HL-60 (cell line): ENCODE results near the gene SSR2.
"Not testable (repeated sequence)": the region's sequence is repeated elsewhere in the genome, so short reads cannot be mapped to it uniquely, and the experiment has no call there.

ENCODE experiments used
- DNase-seq, 2 experiments: peaks; one replicate each; pipeline ENCODE4 v3.0.0-alpha.2; 2010 to 2020; ENCODE audit warnings: low read depth in 1 of 2, low spot score in 1 of 2
- H3K27ac ChIP-seq: fragments of 250-450 bp; sonication (Bioruptor Pico); replicated peaks from 2 replicates; pipeline ENCODE4 v1.5.1; 2020; ENCODE audit warnings: mild to moderate bottlenecking, moderate library complexity
- H3K27me3 ChIP-seq: fragments of 250-450 bp; sonication (Bioruptor Pico); 2 replicates; pipeline ENCODE4 v1.5.1; 2021; ENCODE audit warnings: mild to moderate bottlenecking, moderate library complexity; ENCODE audit not compliant: insufficient read depth, poor library complexity, severe bottlenecking
- H3K4me3 ChIP-seq: replicated peaks from 2 replicates; pipeline ENCODE4 v1.5.1; 2011; ENCODE audit warnings: mild to moderate bottlenecking, control low read depth, low read length; ENCODE audit not compliant: insufficient read depth
- CTCF ChIP-seq: IDR thresholded peaks from one replicate; pipeline ENCODE4 v1.5.1; 2011; ENCODE audit warnings: low read length, control low read depth, inconsistent platforms; ENCODE audit not compliant: insufficient read depth
- GABPA ChIP-seq: IDR thresholded peaks from 2 replicates; pipeline ENCODE4 v1.6.1; 2012; ENCODE audit warnings: low read depth
- POLR2AphosphoS5 ChIP-seq: IDR thresholded peaks from 2 replicates; pipeline ENCODE4 v1.6.1; 2012; ENCODE audit warnings: low read depth
- SPI1 ChIP-seq: IDR thresholded peaks from 2 replicates; pipeline ENCODE4 v1.6.1; 2012; ENCODE audit warnings: low read depth, mild to moderate bottlenecking, borderline replicate concordance
- TF ChIP-seq, protein P1 (sequence below): IDR thresholded peaks from 2 replicates; pipeline ENCODE4 v1.6.1; 2012; ENCODE audit warnings: low read depth; ENCODE audit not compliant: insufficient replicate concordance

Gene SSR2

DNA sequence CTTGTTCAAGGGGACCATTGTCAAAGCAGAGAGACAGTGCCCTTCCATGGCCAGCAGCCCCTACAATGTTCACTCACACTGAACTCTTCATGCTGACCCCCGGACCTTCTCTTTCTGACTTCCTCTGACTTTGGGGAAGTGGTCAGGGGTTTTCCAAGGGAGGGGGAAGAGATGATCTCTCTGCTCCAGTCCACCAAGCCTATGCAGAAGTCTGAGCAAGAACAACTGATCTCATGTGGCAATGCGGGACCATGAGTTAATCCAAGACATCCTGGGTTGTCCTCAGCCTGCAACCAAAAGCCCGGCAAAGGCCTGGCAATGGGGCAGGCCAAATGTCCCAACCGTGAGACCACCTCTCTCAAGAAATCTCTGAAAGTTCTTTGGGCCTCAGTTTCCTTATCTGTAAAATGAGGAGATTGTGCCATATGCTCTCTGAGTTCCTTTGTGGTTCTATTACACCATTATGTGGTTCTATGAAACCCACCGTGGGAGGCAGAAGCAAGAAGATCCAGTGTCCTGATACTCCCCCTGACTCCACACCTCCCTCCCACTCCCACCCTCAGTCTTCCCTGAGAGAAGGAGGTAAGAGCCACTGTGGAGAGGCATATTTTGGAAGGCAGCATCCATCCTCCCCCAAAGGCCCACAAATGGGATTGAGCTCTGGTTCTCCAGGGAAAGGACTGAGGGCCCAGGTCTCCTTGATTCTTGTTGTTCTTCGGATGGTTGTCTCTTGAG lies 30.6 kb downstream of the SSR2 start:
- Histone ChIP-seq H3K4me3 (no peak overlapping the region), H3K27ac (peak overlapping the region; percentile 62), H3K27me3 (no peaks in the 10 kb centered on the region)
- TF ChIP-seq SPI1 (peak; percentile 97), CTCF (no peak)
- peak in 1 of 2 experiments; percentile 86 for DNase-seq

DNA sequence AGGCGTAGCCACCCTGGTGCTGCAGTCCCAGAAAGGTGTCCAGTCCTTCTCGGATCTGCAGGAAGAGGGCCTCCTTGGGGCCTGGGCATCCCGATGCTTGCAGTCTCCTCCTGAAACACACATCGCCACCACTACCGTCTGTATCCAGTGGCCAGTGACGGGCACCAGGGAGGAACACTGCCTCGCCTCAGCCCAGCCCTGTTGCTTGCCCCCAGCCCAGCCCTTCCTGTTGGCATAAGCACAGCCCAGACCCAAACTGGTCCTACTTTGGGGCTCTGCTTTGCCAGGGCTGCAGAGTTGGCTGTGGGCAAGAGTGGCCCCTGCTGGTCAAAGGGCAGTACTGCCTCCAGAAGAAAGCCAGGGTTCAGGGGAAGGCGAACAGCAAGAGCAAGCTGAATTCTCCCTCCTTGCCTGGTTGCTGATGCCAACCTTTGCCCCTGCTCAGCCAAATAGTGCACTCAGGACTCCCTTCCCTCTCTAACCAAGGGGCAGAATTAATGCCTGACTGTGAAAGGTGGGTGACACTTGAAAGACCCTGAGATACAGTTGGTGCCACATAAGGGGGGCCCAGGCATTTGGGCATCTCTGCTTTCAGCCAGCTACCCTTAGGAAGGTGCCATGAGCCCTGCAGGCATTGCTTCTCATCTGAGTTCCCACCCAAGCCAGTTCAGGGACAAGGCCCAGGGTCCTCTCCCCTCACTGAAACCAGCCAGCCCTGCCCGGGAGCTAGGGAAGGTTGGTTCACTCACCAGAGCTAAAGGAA lies 31.3 kb downstream of the SSR2 start:
- Histone ChIP-seq H3K4me3 (no peak overlapping the region), H3K27ac (peak overlapping the region; percentile 62), H3K27me3 (no peaks in the 10 kb centered on the region)
- TF ChIP-seq POLR2AphosphoS5 (0 out of 2 replicates have a peak, but pooled peaks have one; percentile 8), GABPA (no peak), CTCF (peak; percentile 99), SPI1 (no peak)
- TF ChIP-seq, protein P1, sequence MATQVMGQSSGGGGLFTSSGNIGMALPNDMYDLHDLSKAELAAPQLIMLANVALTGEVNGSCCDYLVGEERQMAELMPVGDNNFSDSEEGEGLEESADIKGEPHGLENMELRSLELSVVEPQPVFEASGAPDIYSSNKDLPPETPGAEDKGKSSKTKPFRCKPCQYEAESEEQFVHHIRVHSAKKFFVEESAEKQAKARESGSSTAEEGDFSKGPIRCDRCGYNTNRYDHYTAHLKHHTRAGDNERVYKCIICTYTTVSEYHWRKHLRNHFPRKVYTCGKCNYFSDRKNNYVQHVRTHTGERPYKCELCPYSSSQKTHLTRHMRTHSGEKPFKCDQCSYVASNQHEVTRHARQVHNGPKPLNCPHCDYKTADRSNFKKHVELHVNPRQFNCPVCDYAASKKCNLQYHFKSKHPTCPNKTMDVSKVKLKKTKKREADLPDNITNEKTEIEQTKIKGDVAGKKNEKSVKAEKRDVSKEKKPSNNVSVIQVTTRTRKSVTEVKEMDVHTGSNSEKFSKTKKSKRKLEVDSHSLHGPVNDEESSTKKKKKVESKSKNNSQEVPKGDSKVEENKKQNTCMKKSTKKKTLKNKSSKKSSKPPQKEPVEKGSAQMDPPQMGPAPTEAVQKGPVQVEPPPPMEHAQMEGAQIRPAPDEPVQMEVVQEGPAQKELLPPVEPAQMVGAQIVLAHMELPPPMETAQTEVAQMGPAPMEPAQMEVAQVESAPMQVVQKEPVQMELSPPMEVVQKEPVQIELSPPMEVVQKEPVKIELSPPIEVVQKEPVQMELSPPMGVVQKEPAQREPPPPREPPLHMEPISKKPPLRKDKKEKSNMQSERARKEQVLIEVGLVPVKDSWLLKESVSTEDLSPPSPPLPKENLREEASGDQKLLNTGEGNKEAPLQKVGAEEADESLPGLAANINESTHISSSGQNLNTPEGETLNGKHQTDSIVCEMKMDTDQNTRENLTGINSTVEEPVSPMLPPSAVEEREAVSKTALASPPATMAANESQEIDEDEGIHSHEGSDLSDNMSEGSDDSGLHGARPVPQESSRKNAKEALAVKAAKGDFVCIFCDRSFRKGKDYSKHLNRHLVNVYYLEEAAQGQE: no peak
- DNase-seq: peak in 1 of 2 experiments; percentile 85

DNA sequence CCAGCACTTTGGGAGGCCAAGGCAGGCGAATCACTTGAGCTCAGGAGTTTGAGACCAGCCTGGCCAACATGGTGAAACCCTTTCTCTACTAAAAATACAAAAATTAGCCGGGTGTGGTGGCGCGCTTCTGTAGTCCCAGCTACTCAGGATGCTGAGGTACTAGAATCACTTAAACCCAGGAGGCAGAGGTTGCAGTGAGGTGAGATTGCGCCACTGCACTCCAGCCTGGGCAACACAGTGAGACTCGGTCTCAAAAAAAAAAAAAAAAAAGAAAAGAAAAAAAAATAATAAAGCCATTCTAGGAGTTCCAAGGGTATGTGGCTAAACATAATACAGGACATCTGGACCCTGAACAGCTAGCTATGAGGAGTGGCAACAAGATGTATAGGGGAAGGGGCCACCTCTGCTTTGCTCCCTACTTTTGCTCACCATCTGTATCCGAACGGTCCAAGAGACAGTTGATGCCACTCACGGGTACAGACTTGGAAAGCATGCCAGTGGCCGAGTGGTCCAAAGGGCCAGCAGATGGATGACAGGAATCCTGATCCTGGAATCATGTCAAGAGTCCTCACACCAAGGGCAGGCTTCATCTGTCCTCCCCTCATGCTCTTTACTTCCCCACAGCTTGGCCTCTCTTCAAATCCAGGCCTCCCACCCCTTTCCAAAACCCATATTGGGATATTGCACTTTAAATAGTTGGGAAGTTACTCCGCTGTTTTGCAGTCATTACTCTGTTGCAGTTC lies 35.7 kb downstream of the SSR2 start:
- H3K27me3 ChIP-seq, H3K27ac ChIP-seq, DNase-seq, H3K4me3 ChIP-seq: not testable (repeated sequence)

GRCh38 chr1:155984341-155984740 lies 36.4 kb downstream of the SSR2 start:
- no peak for DNase-seq
- Histone ChIP-seq H3K27me3 (no peaks in the 10 kb centered on the region), H3K4me3 (no peak overlapping the region), H3K27ac (no peak overlapping the region)
- no peak for TF ChIP-seq GABPA
- no peak for TF ChIP-seq SPI1
- TF ChIP-seq CTCF: no peak
- TF ChIP-seq, protein P1: no peak
- no peak for TF ChIP-seq POLR2AphosphoS5
